22Rv1 (cell line): ENCODE results near the gene LEMD3.

Experiments used
- CTCF ChIP-seq: fragments of 450-650 bp; IDR thresholded peaks from 2 replicates; pipeline ENCODE4 v1.5.1; 2017; ENCODE audit warnings: mild to moderate bottlenecking
- ZFX ChIP-seq: fragments of 450-650 bp; IDR thresholded peaks from 2 replicates; pipeline ENCODE4 v1.6.1; 2017; ENCODE audit warnings: antibody characterized with exemption, borderline replicate concordance

GRCh38 chr12:65282840-65283239 lies 113.5 kb downstream of the LEMD3 start:
- TF ChIP-seq CTCF (peak; percentile 31), ZFX (no peak)
